ENCODE measurements around the gene MBNL1.
A peak's percentile ranks its signal among the peaks of the same experiment; 100 is the strongest.

The MBNL1 gene

DNA sequence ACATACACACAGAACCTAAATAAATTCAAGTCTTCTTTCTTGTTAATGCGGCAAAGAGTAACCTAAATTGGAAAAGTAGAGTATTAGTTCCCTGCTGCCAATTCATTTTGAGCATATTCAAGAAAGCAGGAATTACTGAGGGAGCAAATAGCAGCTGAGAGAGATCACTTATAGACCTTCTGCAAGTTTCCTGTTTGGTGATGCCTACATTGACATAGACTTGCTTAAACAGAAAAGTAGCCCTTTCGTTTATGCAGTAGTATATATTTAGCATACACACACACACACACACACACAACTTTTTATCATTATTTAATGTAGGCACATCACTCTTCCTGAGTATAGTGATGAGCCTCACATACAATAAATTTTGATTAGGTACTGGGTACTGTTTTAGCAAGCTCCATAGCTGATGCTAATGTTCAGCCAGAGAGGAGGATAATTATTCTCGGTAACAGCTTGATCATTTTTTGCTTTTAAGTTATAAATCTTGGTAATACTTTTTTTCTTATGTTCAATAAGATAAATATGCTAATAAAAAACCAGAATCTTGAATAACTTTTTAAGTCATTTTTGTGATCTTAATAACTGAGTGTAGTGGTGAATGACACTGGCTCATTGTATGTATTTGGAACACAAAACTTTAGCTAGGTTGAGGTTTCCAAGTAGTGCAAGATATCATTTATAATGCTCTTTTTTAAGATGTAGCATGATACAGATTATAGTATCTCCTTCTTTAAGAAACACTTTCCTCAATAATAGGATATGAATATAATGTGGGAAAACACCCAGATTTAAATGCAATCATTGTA, 174.7 kb downstream of the MBNL1 start:
- ATAC-seq: peak; percentile 69
- no peak for TF ChIP-seq ISL1 (CRISPR knock-in tag; IDR thresholded peaks at IDR 0.05)
- TF ChIP-seq ZFP3 (CRISPR knock-in tag; IDR thresholded peaks at IDR 0.05): no peak
- TF ChIP-seq, protein P1, sequence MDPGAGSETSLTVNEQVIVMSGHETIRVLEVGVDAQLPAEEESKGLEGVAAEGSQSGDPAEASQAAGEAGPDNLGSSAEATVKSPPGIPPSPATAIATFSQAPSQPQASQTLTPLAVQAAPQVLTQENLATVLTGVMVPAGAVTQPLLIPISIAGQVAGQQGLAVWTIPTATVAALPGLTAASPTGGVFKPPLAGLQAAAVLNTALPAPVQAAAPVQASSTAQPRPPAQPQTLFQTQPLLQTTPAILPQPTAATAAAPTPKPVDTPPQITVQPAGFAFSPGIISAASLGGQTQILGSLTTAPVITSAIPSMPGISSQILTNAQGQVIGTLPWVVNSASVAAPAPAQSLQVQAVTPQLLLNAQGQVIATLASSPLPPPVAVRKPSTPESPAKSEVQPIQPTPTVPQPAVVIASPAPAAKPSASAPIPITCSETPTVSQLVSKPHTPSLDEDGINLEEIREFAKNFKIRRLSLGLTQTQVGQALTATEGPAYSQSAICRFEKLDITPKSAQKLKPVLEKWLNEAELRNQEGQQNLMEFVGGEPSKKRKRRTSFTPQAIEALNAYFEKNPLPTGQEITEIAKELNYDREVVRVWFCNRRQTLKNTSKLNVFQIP (CRISPR knock-in tag; IDR thresholded peaks at IDR 0.05; ENCODE audit: borderline replicate concordance, low read depth): no peak
- no peak for TF ChIP-seq ZNF565 (CRISPR knock-in tag; conservative IDR thresholded peaks at IDR 0.05; ENCODE audit: low read depth)
- no peak for TF ChIP-seq ZNF8 (CRISPR knock-in tag; IDR thresholded peaks at IDR 0.05)
- TF ChIP-seq ZFP30 (CRISPR knock-in tag; IDR thresholded peaks at IDR 0.05): no peak
- no peak for TF ChIP-seq TCF4 (CRISPR knock-in tag; IDR thresholded peaks at IDR 0.05; ENCODE audit: borderline replicate concordance)

DNA sequence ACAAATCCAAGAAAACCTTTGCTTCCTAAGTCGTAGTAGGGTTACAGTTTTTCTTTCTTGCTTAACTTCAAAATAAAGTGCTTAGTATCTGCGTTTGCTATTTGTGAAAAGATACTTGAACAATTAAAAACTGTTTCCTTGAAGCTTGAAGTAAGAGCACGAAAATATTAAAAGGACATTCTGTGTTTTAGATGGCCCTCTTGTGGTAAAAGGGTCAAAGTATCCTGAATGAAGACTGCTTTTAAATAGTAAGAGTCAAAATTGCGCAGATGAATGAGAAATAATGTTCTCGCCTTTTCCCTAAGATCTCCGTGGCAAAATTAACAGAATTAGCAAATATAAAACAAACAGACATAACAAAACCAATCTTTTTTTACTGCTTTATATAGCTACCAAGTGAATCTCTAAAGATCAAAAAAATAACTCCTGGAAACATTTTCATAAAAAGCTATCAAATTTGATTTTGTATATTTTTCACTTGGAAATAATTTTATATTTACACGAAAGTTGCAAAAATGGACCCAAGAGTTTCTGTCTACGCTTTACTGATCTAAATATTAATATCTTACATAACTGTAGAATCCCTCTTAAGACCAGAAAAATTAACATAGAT, 175.4 kb downstream of the MBNL1 start:
- TF ChIP-seq ARNTL (CRISPR knock-in tag; IDR thresholded peaks at IDR 0.05; ENCODE audit: borderline replicate concordance, low read depth) (no peak), ZC3H10 (CRISPR knock-in tag; IDR thresholded peaks at IDR 0.05) (no peak), ZNF565 (CRISPR knock-in tag; conservative IDR thresholded peaks at IDR 0.05; ENCODE audit: low read depth) (no peak), GLIS3 (CRISPR knock-in tag; IDR thresholded peaks at IDR 0.05) (no peak), ESRRG (CRISPR knock-in tag; IDR thresholded peaks at IDR 0.05) (no peak), ZNF70 (CRISPR knock-in tag; IDR thresholded peaks at IDR 0.05) (no peak)
- TF ChIP-seq, protein P2, sequence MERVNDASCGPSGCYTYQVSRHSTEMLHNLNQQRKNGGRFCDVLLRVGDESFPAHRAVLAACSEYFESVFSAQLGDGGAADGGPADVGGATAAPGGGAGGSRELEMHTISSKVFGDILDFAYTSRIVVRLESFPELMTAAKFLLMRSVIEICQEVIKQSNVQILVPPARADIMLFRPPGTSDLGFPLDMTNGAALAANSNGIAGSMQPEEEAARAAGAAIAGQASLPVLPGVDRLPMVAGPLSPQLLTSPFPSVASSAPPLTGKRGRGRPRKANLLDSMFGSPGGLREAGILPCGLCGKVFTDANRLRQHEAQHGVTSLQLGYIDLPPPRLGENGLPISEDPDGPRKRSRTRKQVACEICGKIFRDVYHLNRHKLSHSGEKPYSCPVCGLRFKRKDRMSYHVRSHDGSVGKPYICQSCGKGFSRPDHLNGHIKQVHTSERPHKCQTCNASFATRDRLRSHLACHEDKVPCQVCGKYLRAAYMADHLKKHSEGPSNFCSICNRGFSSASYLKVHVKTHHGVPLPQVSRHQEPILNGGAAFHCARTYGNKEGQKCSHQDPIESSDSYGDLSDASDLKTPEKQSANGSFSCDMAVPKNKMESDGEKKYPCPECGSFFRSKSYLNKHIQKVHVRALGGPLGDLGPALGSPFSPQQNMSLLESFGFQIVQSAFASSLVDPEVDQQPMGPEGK (CRISPR knock-in tag; IDR thresholded peaks at IDR 0.05; ENCODE audit: borderline replicate concordance): no peak
- TF ChIP-seq, protein P3, sequence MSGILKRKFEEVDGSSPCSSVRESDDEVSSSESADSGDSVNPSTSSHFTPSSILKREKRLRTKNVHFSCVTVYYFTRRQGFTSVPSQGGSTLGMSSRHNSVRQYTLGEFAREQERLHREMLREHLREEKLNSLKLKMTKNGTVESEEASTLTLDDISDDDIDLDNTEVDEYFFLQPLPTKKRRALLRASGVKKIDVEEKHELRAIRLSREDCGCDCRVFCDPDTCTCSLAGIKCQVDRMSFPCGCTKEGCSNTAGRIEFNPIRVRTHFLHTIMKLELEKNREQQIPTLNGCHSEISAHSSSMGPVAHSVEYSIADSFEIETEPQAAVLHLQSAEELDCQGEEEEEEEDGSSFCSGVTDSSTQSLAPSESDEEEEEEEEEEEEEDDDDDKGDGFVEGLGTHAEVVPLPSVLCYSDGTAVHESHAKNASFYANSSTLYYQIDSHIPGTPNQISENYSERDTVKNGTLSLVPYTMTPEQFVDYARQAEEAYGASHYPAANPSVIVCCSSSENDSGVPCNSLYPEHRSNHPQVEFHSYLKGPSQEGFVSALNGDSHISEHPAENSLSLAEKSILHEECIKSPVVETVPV (CRISPR knock-in tag; IDR thresholded peaks at IDR 0.05): no peak
- peak; percentile 76 for ATAC-seq

DNA sequence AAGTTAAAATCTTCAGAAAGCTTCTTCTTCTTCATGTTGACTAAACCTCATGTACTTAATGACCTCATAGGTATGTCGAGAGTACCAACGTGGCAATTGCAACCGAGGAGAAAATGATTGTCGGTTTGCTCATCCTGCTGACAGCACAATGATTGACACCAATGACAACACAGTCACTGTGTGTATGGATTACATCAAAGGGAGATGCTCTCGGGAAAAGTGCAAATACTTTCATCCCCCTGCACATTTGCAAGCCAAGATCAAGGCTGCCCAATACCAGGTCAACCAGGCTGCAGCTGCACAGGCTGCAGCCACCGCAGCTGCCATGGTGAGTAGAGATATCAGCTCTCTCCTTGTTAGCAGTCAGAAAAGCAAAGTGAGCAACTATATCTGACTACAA, 176.5 kb downstream of the MBNL1 start:
- ATAC-seq: no peak
- TF ChIP-seq ZNF70 (CRISPR knock-in tag; IDR thresholded peaks at IDR 0.05): no peak
- TF ChIP-seq ESRRG (CRISPR knock-in tag; IDR thresholded peaks at IDR 0.05): no peak
- TF ChIP-seq TCF4 (CRISPR knock-in tag; IDR thresholded peaks at IDR 0.05; ENCODE audit: borderline replicate concordance): no peak
- TF ChIP-seq, protein P4, sequence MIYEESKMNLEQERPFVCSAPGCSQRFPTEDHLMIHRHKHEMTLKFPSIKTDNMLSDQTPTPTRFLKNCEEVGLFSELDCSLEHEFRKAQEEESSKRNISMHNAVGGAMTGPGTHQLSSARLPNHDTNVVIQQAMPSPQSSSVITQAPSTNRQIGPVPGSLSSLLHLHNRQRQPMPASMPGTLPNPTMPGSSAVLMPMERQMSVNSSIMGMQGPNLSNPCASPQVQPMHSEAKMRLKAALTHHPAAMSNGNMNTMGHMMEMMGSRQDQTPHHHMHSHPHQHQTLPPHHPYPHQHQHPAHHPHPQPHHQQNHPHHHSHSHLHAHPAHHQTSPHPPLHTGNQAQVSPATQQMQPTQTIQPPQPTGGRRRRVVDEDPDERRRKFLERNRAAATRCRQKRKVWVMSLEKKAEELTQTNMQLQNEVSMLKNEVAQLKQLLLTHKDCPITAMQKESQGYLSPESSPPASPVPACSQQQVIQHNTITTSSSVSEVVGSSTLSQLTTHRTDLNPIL (CRISPR knock-in tag; IDR thresholded peaks at IDR 0.05; ENCODE audit: low read depth): no peak
- TF ChIP-seq, protein P5, sequence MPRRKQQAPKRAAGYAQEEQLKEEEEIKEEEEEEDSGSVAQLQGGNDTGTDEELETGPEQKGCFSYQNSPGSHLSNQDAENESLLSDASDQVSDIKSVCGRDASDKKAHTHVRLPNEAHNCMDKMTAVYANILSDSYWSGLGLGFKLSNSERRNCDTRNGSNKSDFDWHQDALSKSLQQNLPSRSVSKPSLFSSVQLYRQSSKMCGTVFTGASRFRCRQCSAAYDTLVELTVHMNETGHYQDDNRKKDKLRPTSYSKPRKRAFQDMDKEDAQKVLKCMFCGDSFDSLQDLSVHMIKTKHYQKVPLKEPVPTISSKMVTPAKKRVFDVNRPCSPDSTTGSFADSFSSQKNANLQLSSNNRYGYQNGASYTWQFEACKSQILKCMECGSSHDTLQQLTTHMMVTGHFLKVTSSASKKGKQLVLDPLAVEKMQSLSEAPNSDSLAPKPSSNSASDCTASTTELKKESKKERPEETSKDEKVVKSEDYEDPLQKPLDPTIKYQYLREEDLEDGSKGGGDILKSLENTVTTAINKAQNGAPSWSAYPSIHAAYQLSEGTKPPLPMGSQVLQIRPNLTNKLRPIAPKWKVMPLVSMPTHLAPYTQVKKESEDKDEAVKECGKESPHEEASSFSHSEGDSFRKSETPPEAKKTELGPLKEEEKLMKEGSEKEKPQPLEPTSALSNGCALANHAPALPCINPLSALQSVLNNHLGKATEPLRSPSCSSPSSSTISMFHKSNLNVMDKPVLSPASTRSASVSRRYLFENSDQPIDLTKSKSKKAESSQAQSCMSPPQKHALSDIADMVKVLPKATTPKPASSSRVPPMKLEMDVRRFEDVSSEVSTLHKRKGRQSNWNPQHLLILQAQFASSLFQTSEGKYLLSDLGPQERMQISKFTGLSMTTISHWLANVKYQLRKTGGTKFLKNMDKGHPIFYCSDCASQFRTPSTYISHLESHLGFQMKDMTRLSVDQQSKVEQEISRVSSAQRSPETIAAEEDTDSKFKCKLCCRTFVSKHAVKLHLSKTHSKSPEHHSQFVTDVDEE (CRISPR knock-in tag; IDR thresholded peaks at IDR 0.05): no peak
- no peak for TF ChIP-seq ARNTL (CRISPR knock-in tag; IDR thresholded peaks at IDR 0.05; ENCODE audit: borderline replicate concordance, low read depth)
- TF ChIP-seq RARB (CRISPR knock-in tag; IDR thresholded peaks at IDR 0.05): no peak
- TF ChIP-seq BACH2 (CRISPR knock-in tag; IDR thresholded peaks at IDR 0.05; ENCODE audit: borderline replicate concordance): no peak
- TF ChIP-seq, protein P2 (CRISPR knock-in tag; IDR thresholded peaks at IDR 0.05; ENCODE audit: borderline replicate concordance): no peak
- TF ChIP-seq, protein P3 (CRISPR knock-in tag; IDR thresholded peaks at IDR 0.05): no peak
- no peak for TF ChIP-seq ZFP30 (CRISPR knock-in tag; IDR thresholded peaks at IDR 0.05)
- TF ChIP-seq OSR1 (CRISPR knock-in tag; IDR thresholded peaks at IDR 0.05): no peak
- no peak for TF ChIP-seq ZNF8 (CRISPR knock-in tag; IDR thresholded peaks at IDR 0.05)
- TF ChIP-seq ZFP3 (CRISPR knock-in tag; IDR thresholded peaks at IDR 0.05): no peak
- no peak for TF ChIP-seq CSDC2 (CRISPR knock-in tag; IDR thresholded peaks at IDR 0.05)
- no peak for TF ChIP-seq TOX (CRISPR knock-in tag; IDR thresholded peaks at IDR 0.05; ENCODE audit: borderline replicate concordance)
- no peak for TF ChIP-seq SNAI2 (CRISPR knock-in tag; IDR thresholded peaks at IDR 0.05)
